ENCODE results near the gene RTN4RL2. TPM values are rescaled to one million over a fixed set of nuclear protein-coding genes. Genes with fewer than 3 reads are reported as not detected.

RTN4RL2 gene
- total and polyA plus RNA-seq, 5 donors = 0.65 to 1.4 (median 0.81) TPM

- peak; percentile 53 to 58 for ATAC-seq
- H3K27me3 ChIP-seq (ENCODE audit: control insufficient read depth, insufficient read depth) = no peaks in the 10 kb centered on the region
- no peaks in the 10 kb centered on the region for H3K9me3 ChIP-seq (ENCODE audit: control insufficient read depth, low read length)
- WGBS = 70% methylated on average over 15 of the region's 15 CpGs
- H3K4me3 ChIP-seq (ENCODE audit: low read length) = no peak overlapping the region
- intact Hi-C loops (cut with DNase I) = loop anchor here in 3 of 4 donors (2.0 to 5.0 kb wide), 2 partner anchors 33 kb away; no protein-coding TSS in a partner anchor
- H3K27ac ChIP-seq (ENCODE audit: low read length) = no peak overlapping the region
- H3K4me1 ChIP-seq (ENCODE audit: control insufficient read depth, insufficient read depth, low read length) = peaks cover 4% of the 10 kb centered on the region
- peak in 2 of 3 donors; percentile 76 to 78 for DNase-seq
Observed at GRCh38 chr11:57493507-57494503, 33.5 kb downstream of the RTN4RL2 start.

DNA sequence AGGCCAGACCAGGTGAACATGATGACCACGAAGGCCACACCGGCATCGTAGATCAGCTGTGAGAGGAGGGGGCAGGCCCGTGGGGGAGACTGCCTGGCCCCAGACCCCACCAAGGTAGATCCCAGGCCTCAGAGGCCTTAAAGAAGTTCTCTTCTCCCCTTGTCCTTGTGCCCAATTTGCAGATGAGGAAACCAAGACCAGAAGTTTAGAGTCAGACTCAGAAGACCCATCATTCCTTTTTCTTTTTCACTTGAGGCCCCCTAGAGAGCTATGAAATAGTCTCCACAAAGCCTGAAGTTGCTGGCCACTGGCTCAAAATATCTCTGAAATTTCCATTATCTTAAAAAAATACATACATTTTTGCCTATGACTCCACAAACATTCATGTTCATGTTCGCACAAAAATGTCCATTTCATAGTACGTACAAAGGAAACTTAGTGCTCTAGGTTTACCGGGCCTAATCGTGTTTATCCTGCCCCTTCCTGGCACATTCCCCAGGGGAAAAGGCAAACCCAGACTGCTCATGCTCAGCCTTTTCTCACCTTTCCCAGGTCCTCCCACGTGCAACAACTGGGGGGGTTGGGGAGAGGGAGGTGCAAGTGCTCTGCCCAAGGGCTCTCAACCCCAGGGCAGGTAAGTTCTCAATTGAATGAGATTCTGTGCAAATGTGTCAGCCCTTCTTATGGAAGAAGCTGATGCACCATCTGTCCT lies 35.9 kb downstream of the RTN4RL2 start:
- no peak overlapping the region for H3K27ac ChIP-seq (ENCODE audit: low read length)
- intact Hi-C loops (cut with DNase I) = no loop called here
- H3K9me3 ChIP-seq (ENCODE audit: control insufficient read depth, low read length) = no peaks in the 10 kb centered on the region
- ATAC-seq (no peak), DNase-seq (no peak)
- no peaks in the 10 kb centered on the region for H3K27me3 ChIP-seq (ENCODE audit: control insufficient read depth, insufficient read depth)
- H3K4me3 ChIP-seq (ENCODE audit: low read length) = no peak overlapping the region
- peaks cover 10% of the 10 kb centered on the region for H3K4me1 ChIP-seq (ENCODE audit: control insufficient read depth, insufficient read depth, low read length)
- WGBS = 83% methylated on average over 9 of the region's 9 CpGs

DNA sequence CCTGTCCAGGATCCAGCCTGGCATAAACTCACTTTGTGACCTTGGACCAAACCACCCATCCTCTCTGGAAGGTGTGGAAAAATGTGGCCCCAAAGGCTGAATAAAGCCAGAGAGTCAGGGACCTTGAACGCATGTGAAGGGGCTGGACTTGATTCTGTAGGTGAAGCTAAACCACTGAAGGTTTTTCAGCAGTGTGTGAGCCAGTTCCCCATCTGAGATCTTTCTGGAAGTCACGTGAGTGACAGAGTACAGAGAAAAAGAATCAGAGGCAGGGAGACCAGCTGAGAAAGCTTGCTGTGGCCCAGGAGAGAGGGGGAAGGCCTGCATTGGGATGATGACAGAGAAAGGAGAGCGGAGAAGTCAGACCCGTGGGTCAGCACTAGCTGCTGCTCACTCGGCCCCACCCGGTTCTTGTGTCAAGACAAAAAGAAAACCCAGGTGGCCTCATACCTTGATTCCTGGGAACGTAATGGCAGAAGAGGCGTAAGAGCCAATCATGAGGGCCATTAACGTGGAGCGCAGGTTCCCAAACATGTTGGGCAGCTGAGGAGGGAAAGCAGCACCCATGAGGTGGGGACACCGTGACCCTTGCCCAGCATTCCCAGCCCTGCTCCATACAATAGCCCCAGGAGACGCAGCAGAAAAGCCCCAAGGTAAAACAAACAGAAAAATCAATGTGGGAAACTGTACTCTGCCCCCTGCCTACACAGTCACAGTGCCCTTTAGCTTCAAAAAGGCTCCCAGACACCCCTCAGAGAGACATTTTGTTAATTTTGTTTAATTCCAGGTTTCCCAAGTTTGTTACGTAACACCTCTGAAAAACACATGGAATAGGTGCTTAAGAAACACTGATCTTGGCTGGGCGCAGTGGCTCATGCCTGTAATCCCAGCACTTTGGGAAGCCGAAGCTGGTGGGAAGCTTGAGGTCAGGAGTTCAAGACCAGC lies 37.2 kb downstream of the RTN4RL2 start:
- Histone ChIP-seq H3K27ac (ENCODE audit: low read length) (no peak overlapping the region), H3K27me3 (ENCODE audit: control insufficient read depth, insufficient read depth) (no peaks in the 10 kb centered on the region), H3K4me1 (ENCODE audit: control insufficient read depth, insufficient read depth, low read length) (peaks cover 17% of the 10 kb centered on the region), H3K9me3 (ENCODE audit: control insufficient read depth, low read length) (no peaks in the 10 kb centered on the region), H3K4me3 (ENCODE audit: low read length) (no peak overlapping the region)
- no peak for ATAC-seq
- WGBS = 93% methylated on average over 15 of the region's 15 CpGs
- intact Hi-C loops (cut with DNase I) = no loop called here
- DNase-seq = no peak

DNA sequence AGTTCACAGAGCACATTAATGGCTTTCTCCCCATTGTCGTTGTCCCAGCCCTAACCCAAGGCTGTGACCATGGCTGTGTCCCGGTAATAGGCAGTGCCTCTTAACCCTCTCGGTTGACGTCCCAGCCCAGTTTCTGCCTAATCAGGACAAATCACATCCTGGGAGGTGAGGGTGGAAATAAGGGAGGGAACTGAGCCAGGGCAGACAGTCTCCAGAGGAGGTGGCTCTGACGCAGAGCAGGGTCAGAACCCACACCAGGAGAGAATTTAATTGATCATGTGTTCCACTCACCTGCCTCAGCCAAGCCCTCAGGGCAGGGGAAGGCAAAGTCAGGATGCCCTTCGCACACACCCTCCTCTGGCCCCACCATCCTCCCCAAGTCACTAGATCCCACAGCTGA lies 38.2 kb downstream of the RTN4RL2 start:
- WGBS = 67% methylated on average over 6 of the region's 6 CpGs
- peak overlapping the region; percentile 19 for H3K27ac ChIP-seq (ENCODE audit: low read length)
- intact Hi-C loops (cut with DNase I) = no loop called here

DNA sequence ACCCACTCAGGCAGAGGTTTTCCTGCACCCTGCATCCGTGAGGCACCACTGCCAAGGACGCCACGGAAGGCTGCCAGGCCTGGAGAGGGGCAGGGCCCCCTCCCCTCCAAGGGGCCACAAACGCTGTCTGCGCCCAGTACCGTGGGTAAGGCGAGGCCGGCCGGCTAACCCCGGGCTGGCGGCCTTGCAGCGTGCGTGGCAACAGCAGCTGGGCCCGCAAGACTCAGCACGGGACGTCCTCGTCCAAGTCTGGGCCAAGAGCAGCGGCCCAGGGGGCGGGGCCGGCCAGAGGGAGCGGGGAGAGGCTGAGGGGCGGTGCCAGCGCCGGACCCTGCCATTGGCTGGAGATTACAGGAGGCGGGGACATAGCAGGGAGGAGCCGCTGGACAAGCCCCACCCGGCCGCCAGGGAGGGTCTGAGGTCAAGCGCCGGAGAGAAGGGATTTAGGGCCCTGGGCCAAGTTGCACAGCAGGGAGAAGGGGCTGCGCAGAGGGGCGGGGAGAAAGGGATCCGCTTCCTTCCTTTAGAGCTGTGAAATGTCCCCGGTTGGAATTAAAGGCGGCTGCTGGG lies 39.2 kb downstream of the RTN4RL2 start:
- Histone ChIP-seq H3K4me3 (ENCODE audit: low read length) (no peak overlapping the region), H3K4me1 (ENCODE audit: control insufficient read depth, insufficient read depth, low read length) (peaks cover 17% of the 10 kb centered on the region), H3K27me3 (ENCODE audit: control insufficient read depth, insufficient read depth) (no peaks in the 10 kb centered on the region), H3K9me3 (ENCODE audit: control insufficient read depth, low read length) (no peaks in the 10 kb centered on the region), H3K27ac (ENCODE audit: low read length) (peak overlapping the region; percentile 83)
- peak; percentile 98 to 100 (median 99) for DNase-seq
- peak; percentile 99 for ATAC-seq
- WGBS = 4% methylated on average over 35 of the region's 35 CpGs
- intact Hi-C loops (cut with DNase I) = no loop called here

More for the DNA sequence above, 38.2 kb downstream of the RTN4RL2 start:
- H3K27me3 ChIP-seq (ENCODE audit: control insufficient read depth, insufficient read depth) = no peaks in the 10 kb centered on the region
- peaks cover 17% of the 10 kb centered on the region for H3K4me1 ChIP-seq (ENCODE audit: control insufficient read depth, insufficient read depth, low read length)
- ATAC-seq (no peak), DNase-seq (no peak)
- H3K4me3 ChIP-seq (ENCODE audit: low read length) = no peak overlapping the region
- H3K9me3 ChIP-seq (ENCODE audit: control insufficient read depth, low read length) = no peaks in the 10 kb centered on the region

GRCh38 chr11:57499983-57500461 lies 39.7 kb downstream of the RTN4RL2 start:
- Histone ChIP-seq H3K4me3 (ENCODE audit: low read length) (no peak overlapping the region), H3K9me3 (ENCODE audit: control insufficient read depth, low read length) (no peaks in the 10 kb centered on the region), H3K4me1 (ENCODE audit: control insufficient read depth, insufficient read depth, low read length) (peaks cover 17% of the 10 kb centered on the region), H3K27ac (ENCODE audit: low read length) (peak overlapping the region; percentile 78), H3K27me3 (ENCODE audit: control insufficient read depth, insufficient read depth) (no peaks in the 10 kb centered on the region)
- intact Hi-C loops (cut with DNase I) = no loop called here
- peak in 1 of 3 donors; percentile 61 for DNase-seq
- ATAC-seq = no peak
- 16% methylated on average over 12 of the region's 12 CpGs for WGBS

GRCh38 chr11:57500515-57500914 lies 40.2 kb downstream of the RTN4RL2 start:
- Histone ChIP-seq H3K4me3 (ENCODE audit: low read length) (no peak overlapping the region), H3K27me3 (ENCODE audit: control insufficient read depth, insufficient read depth) (no peaks in the 10 kb centered on the region), H3K9me3 (ENCODE audit: control insufficient read depth, low read length) (no peaks in the 10 kb centered on the region), H3K4me1 (ENCODE audit: control insufficient read depth, insufficient read depth, low read length) (peaks cover 17% of the 10 kb centered on the region), H3K27ac (ENCODE audit: low read length) (peak overlapping the region; percentile 78)
- intact Hi-C loops (cut with DNase I) = no loop called here
- WGBS = 66% methylated on average over 8 of the region's 8 CpGs
- no peak for ATAC-seq
- DNase-seq = peak in 1 of 3 donors; percentile 70

DNA sequence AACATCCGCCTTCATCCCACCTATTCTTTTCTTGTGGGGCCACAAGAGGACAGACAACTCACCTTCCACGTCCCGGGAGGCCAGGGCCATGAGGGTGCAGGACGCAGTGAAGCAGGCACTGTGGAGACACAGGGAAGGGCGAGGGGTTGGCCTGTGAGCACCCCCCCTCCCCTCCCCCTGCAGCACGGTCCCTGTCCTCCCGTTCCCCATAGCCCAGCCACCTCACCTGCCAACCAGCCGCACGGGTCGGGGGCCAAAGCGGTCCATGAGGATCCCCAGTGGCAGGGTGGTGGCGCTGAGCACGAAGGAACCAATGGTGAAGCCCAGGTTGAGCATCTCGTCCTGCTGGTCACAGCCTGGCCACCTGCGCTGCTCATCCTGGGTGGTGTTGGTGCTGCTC lies 40.6 kb downstream of the RTN4RL2 start:
- H3K9me3 ChIP-seq (ENCODE audit: control insufficient read depth, low read length) = no peaks in the 10 kb centered on the region
- WGBS = 92% methylated on average over 15 of the region's 15 CpGs
- H3K4me3 ChIP-seq (ENCODE audit: low read length) = no peak overlapping the region
- intact Hi-C loops (cut with DNase I) = no loop called here
- DNase-seq (peak in 2 of 3 donors; percentile 58 to 60), ATAC-seq (no peak)
- H3K27ac ChIP-seq (ENCODE audit: low read length) = no peak overlapping the region
- H3K4me1 ChIP-seq (ENCODE audit: control insufficient read depth, insufficient read depth, low read length) = peaks cover 17% of the 10 kb centered on the region
- H3K27me3 ChIP-seq (ENCODE audit: control insufficient read depth, insufficient read depth) = no peaks in the 10 kb centered on the region

DNA sequence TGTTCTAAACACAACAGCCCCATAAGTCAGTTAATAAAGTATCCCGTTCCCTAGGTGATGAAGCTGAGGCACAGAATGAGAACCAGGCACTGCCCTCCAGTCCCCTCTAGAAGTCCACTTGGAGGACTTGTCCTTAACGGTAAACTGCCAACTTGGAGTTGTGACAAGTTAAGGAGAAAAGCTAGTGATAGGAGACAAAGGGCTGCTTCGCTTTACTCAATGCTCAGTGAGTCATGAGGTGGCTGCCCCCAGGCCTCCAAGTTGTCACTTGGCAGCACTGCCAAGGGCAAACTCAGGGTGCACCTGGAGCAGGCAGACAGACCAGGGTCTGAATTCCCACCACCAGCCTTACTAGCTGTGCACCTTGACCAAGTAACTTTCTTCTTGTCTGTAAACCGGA lies 41.6 kb downstream of the RTN4RL2 start:
- H3K27ac ChIP-seq (ENCODE audit: low read length) = peak overlapping the region; percentile 60
- ATAC-seq = no peak
- H3K27me3 ChIP-seq (ENCODE audit: control insufficient read depth, insufficient read depth) = no peaks in the 10 kb centered on the region
- no peaks in the 10 kb centered on the region for H3K9me3 ChIP-seq (ENCODE audit: control insufficient read depth, low read length)
- no peak overlapping the region for H3K4me3 ChIP-seq (ENCODE audit: low read length)
- no peak for DNase-seq
- H3K4me1 ChIP-seq (ENCODE audit: control insufficient read depth, insufficient read depth, low read length) = peaks cover 17% of the 10 kb centered on the region
- intact Hi-C loops (cut with DNase I) = no loop called here
- WGBS = 55% methylated on average over 4 of the region's 4 CpGs

DNA sequence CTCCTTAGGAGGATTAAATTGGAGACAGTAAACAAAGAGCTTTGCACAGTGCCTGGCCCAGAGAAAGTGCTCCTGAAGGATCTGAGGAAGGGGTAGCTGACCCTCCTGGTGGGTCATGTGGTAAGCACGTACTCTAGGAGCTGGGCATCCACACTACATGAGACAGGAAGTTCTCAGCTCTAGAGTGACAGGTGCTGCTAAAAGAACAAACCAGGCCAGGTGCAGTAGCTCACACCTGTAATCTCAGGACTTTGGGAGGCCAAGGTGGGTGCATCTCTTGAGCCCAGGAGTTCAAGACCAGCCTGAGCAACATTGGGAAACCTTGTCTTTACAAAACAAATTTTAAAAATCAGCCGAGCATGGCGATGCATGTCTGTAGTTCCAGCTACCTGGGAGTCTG lies 42.0 kb downstream of the RTN4RL2 start:
- no peaks in the 10 kb centered on the region for H3K27me3 ChIP-seq (ENCODE audit: control insufficient read depth, insufficient read depth)
- no peaks in the 10 kb centered on the region for H3K9me3 ChIP-seq (ENCODE audit: control insufficient read depth, low read length)
- peaks cover 17% of the 10 kb centered on the region for H3K4me1 ChIP-seq (ENCODE audit: control insufficient read depth, insufficient read depth, low read length)
- intact Hi-C loops (cut with DNase I) = no loop called here
- H3K27ac ChIP-seq (ENCODE audit: low read length) = peak overlapping the region; percentile 60
- DNase-seq = no peak
- 98% methylated on average over 3 of the region's 3 CpGs for WGBS
- no peak for ATAC-seq
- no peak overlapping the region for H3K4me3 ChIP-seq (ENCODE audit: low read length)

All from right cardiac atrium (tissue), 5 donors.